Left lung (tissue), 10 donors: ENCODE data around the gene NOC4L. TPM values are rescaled to one million over a fixed set of nuclear protein-coding genes. Genes with fewer than 3 reads are reported as not detected.

Experiments used
- ATAC-seq: fragments of 200-7000 bp; cut with Tn5 transposase; one replicate; pipeline ENCODE4 v1.9.1; 2020; ENCODE audit warnings: moderate library complexity
- DNase-seq, 4 donors: peaks; one replicate each; pipeline ENCODE4 v3.0.0-alpha.2; 2013 to 2020
- H3K27ac ChIP-seq, 2 donors: fragments of 200-600 bp; sonication (generic) in 1 of 2; one replicate each; pipeline versions ENCODE4 v1.5.0 to v1.8.0; 2020 to 2021
- H3K27me3 ChIP-seq, 2 donors: fragments of 200-600 bp; sonication (generic) in 1 of 2; one replicate each; pipeline versions ENCODE4 v1.5.0 to v1.8.0; 2020 to 2021
- H3K36me3 ChIP-seq, 2 donors: fragments of 200-600 bp; sonication (generic) in 1 of 2; one replicate each; pipeline versions ENCODE4 v1.5.0 to v1.8.0; 2020 to 2021
- H3K4me1 ChIP-seq, 2 donors: fragments of 200-600 bp; one replicate each; pipeline ENCODE4 v1.8.0; 2021
- H3K4me3 ChIP-seq, 2 donors: fragments of 200-600 bp; sonication (generic) in 1 of 2; one replicate each; pipeline versions ENCODE4 v1.5.0 to v1.8.0; 2020 to 2021; ENCODE audit warnings: mild to moderate bottlenecking in 1 of 2
- H3K9me3 ChIP-seq, 2 donors: fragments of 200-600 bp; sonication (generic) in 1 of 2; one replicate each; pipeline versions ENCODE4 v1.5.0 to v1.8.0; 2020 to 2021
- CTCF ChIP-seq, 2 donors: fragments of 200-600 bp; sonication (generic) in 1 of 2; IDR thresholded peaks; one replicate each; pipeline versions ENCODE4 v1.5.0 to v1.8.0; 2021; ENCODE audit warnings: antibody characterized with exemption in 2 of 2
- intact Hi-C, 2 donors: fragments of 100-400 bp; cut with DNase I; formaldehyde crosslinking; loops; one replicate each; pipeline versions ENCODE4 v1.11.2 to v1.14.2; 2022
- polyA plus RNA-seq, 6 donors: library from polyadenylated mRNA; unstranded; fragments of 120-200 nt; gene quantifications; one replicate each; pipeline ENCODE4 v1.2.1, GENCODE V29; 2013; ENCODE audit not compliant: insufficient read length in 6 of 6
- total RNA-seq, 2 donors: library from RNA; stranded (reverse); fragmentation: NEBNext Ultra II Directional; extraction: Animal tissue kit (Norgen Biotek cat#: 25700); gene quantifications; one replicate each; pipeline ENCODE4 v1.2.1, GENCODE V29; 2021
- donor health status: DM: no; HTN: yes; CAD: no.
- donor health status: DM: no; HTN: no; CAD: no.

The NOC4L gene
- total and polyA plus RNA-seq, 8 donors: 10.6 to 19.6 (median 12.5) TPM

GRCh38 chr12:132161036-132161781, 17.0 kb downstream of the NOC4L start:
- TF ChIP-seq CTCF (IDR thresholded peaks at IDR 0.05): no peak
- intact Hi-C loops: no loop called here

GRCh38 chr12:132161796-132162507, 17.7 kb downstream of the NOC4L start:
- H3K27ac ChIP-seq: no peak overlapping the region
- ATAC-seq (no peak), DNase-seq (peak in 1 of 4 donors; percentile 43)
- H3K4me3 ChIP-seq: no peak overlapping the region
- intact Hi-C loops: no loop called here
- H3K36me3 ChIP-seq: no peaks in the 10 kb centered on the region
- peaks cover 0 to 18% of the 10 kb centered on the region in 2 donors for H3K27me3 ChIP-seq
- no peak for TF ChIP-seq CTCF (IDR thresholded peaks at IDR 0.05)
- H3K4me1 ChIP-seq: peaks cover 6 to 18% of the 10 kb centered on the region in 2 donors
- no peaks in the 10 kb centered on the region for H3K9me3 ChIP-seq

More at GRCh38 chr12:132161036-132161781, 17.0 kb downstream of the NOC4L start:
- ATAC-seq (no peak), DNase-seq (peak in 1 of 4 donors; percentile 46)
- Histone ChIP-seq H3K4me1 (peaks cover 6 to 18% of the 10 kb centered on the region in 2 donors), H3K9me3 (no peaks in the 10 kb centered on the region), H3K36me3 (no peaks in the 10 kb centered on the region), H3K27me3 (peaks cover 0 to 18% of the 10 kb centered on the region in 2 donors), H3K27ac (no peak overlapping the region), H3K4me3 (no peak overlapping the region)

GRCh38 chr12:132162508-132163031, 18.3 kb downstream of the NOC4L start:
- no peak for TF ChIP-seq CTCF (IDR thresholded peaks at IDR 0.05)
- intact Hi-C loops: no loop called here
- Histone ChIP-seq H3K4me1 (peaks cover 6 to 18% of the 10 kb centered on the region in 2 donors), H3K9me3 (no peaks in the 10 kb centered on the region), H3K27ac (no peak overlapping the region), H3K4me3 (peak overlapping the region in 1 of 2 donors; percentile 4), H3K36me3 (no peaks in the 10 kb centered on the region), H3K27me3 (peaks cover 0 to 20% of the 10 kb centered on the region in 2 donors)
- DNase-seq: peak in 3 of 4 donors; percentile 59 to 75 (median 60)
- peak; percentile 68 for ATAC-seq

GRCh38 chr12:132163041-132163910, 19.0 kb downstream of the NOC4L start:
- peaks cover 0 to 27% of the 10 kb centered on the region in 2 donors for H3K27me3 ChIP-seq
- DNase-seq (peak in 1 of 4 donors; percentile 77), ATAC-seq (peak; percentile 33)
- peak overlapping the region in 1 of 2 donors; percentile 4 for H3K4me3 ChIP-seq
- H3K36me3 ChIP-seq: no peaks in the 10 kb centered on the region
- intact Hi-C loops: no loop called here
- TF ChIP-seq CTCF (IDR thresholded peaks at IDR 0.05): no peak
- no peaks in the 10 kb centered on the region for H3K9me3 ChIP-seq
- H3K27ac ChIP-seq: no peak overlapping the region
- H3K4me1 ChIP-seq: peaks cover 6 to 18% of the 10 kb centered on the region in 2 donors
